ENCODE data around the gene LHPP.

LHPP gene

DNA sequence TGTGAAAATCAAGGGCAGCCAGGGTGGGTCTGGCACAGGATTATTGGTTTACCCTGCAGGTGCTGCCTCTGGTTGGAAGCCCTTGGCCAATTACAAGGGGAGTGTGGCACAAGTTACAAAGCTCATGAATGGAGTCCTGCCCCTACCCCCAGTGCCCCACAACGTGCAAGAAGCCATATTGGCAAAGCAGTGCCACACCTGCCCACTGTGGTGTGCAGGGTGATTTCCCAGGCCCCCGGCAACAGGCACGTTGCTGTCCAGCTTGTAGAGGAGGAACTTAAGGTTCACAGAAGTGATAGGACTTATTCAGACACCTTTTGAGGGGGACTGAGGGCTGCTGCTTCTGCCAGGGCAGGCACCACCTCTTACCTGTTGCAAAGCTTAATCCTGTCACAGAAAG, 11.4 kb downstream of the LHPP start:
- DNase-seq = no peak

DNA sequence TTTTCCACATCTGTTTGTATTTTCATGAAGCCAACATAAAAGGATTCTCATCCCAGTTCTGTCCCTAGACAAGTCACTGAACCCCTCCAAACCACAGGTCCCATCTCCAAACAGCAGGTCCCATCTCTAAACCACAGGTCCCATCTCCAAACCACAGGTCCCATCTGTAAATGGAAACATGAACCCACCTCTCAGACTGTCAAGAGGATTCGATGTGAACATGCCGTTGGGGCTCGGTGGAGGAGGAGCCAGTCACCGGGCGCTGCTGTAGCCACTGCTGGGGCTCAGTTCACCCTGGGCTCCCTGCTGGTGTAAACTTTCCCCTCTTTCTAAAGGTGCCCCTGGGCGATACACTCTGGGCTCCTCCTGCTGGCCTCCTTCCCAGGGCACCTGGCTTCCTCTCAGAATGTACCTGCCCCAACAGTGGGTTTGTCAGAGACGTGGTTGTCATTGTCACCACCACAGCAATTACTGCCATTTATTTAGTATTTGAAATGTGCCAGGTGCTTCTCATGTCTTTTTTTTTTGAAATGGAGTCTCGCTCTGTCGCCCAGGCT, 13.0 kb downstream of the LHPP start:
- DNase-seq = no peak

DNA sequence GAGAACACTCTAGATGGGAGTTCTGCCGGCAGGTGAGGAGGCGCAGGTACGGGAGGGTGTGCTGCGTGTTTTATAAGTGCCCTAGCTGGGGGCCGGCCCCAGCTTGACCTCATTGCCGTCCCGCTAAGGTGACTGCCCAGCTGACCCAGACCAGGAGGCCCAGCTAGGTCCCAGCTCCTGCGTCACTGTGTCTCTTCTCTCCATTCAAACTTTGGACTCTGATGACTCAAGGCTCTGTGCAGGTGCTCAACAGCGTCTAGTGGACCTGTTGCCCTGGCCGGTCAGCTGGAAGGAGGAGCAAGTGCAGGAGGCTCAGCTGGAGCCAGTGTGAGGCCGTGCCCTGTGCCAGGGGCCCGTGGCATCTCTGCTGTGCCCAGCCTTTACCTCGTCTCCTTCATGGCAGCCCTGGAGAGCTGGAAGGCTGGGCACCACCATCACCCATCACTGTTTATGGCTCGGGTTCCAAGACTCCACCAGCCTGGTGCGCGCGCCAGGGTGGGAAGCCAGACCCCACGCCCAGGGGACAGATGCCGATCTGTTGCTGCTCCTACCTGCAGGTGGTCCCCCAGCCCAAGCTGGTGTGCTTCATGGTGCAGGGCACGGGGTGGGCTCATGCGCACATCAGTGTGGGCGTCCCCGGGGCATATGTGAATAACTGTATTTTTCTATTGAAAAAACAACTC, 14.6 kb downstream of the LHPP start:
- no peak for DNase-seq

DNA sequence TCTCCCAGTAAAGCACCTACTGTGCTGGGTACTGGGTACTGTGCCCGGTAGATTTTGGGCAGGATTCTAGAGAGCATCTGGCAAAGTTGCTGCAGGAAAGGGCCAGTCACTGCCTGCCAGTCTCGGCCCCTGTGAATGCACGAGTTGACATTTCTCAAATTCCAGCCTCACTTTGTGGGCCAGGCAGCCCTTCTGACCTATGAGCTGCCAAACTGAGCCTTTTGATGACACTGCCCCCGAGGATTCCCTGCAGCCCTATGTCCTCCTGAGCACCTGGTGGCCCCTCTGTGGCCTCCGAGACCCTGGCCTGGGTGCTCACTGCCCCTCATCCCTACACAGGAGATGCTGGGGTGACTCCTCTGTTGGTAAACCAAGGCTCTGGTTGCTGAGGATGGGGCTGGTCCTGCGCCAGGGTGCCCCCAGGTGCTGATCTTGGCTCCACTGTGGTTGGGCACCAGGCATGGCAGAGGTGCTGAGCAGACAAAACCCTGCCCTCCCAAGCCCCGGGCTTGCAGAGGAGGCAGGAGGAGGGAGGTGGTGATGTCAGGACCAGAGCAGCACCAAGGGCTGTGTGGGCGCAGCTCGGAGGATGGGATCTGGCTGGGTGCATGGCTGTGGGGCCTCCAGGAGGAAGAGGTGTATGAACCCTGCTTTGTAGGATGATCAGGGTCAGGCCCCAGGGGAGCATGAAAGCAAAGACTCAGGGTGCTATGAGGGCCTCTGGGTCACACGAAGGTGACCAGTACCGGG, 16.2 kb downstream of the LHPP start:
- no peak for DNase-seq

DNA sequence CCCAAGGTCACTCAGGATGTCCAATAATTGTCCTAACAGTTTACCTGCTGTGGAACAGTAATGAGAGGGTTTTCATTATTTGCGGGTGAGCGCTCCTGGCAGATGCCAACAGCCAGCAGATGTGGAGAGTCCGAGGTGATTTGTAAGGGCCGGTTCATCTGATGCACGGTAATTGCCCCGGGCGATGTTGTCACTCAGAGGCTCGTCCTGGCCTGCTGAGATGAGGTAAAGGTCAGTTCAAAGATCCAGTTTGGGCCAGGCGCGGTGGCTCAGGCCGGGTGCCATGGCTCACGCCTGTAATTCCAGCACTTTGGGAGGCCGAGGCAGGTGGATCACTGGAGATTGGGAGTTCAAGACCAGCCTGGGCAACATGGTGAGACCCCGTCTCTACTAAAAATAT, 16.9 kb downstream of the LHPP start:
- DNase-seq = no peak

DNA sequence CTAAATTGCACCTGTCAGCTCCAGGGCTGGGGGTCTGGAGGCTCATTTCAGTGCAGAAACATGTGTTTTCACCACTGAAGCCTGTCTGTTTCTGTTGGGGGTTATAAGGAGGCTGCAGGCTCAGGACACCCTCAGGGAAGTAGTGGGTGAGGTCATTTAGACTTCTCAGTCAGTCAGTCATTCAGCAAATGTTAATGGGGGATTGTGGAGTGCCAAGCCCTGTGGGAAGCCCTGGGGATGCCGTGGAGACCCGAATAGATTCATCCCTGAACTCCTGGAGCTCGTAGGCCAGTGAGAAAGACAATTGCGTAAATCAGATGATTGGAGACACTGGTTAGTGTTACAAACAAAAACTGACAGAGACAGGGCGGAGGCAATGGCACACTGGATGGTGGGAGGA, 19.2 kb downstream of the LHPP start:
- no peak for DNase-seq

DNA sequence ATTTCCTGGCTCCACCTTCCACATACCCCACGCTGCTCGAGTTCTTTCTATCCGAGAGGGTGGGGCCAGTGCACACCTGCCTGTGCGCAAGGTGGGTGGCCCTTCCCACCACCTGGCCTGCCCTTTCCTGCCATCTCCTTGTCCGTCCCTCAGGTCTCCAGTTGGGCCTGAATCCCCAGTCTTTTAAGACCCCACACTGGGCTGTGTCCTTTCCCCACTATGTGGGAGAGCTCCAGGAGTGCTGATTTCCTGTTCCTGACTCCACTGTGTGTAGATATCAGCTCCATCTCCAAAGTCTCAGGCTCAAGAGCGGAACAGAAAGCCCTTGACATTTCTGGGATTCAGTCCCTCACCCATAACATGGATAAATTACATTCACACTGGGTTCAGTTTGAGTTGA, 20.1 kb downstream of the LHPP start:
- DNase-seq = no peak

DNA sequence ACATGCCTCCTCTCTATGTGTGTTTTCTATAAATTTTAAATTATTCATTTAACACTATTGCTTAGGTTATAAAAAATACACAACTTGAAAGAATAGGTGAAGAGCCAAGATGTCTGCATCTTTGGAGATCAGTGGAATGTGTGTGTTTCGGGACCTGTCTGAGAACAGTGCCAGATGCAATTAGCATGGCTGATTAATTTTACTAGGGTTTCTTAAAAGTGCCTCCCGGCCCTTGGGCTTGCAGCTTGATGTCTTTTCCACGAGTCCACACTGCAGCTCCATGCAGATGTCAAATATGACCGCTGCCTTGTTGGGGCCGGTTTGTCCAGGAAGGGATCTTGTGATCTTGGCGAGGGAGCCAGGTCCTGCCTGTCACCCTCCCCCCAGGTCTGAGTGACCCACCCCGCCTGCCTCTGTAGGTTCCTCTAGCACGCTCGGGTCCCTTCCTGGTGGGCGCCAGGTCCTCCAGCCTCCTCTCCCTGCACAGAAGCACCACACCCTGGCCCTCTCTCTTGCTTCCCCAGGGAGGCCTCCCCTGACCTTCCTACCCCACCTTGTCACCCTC, 20.7 kb downstream of the LHPP start:
- DNase-seq = no peak

DNA sequence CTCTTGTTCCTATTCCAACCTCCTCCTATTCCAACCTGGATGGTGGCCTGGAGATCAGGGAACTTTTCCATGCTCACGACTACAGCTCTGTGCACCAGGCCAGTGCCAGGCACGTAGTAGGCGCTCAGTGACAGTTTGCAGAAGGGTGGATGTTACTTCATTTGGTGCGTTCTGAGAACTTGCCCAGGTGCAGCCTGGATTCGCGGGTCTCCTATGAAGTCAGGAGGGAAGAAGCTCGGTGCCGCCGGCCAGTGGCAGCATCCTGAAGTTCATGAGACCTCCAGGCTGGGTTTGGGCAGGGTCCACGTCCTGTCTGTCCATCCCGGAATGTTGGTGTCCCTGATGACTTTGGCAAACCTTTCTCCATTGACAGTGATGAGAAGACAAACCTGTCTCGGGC, 21.3 kb downstream of the LHPP start:
- no peak for DNase-seq

DNA sequence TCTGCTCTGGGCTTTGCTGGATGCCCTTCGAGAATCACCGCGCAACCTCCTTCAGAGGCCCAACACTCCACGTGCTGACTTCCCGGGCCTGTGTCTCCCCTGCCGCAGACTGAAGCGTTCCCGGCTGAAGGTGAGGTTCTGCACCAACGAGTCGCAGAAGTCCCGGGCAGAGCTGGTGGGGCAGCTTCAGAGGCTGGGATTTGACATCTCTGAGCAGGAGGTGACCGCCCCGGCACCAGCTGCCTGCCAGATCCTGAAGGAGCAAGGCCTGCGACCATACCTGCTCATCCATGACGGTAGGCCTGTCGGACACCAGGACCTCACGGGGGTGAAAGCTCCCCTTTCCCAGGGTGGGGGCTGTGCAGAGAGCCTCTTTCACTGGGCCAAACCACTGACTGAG, 22.4 kb downstream of the LHPP start:
- no peak for DNase-seq

DNA sequence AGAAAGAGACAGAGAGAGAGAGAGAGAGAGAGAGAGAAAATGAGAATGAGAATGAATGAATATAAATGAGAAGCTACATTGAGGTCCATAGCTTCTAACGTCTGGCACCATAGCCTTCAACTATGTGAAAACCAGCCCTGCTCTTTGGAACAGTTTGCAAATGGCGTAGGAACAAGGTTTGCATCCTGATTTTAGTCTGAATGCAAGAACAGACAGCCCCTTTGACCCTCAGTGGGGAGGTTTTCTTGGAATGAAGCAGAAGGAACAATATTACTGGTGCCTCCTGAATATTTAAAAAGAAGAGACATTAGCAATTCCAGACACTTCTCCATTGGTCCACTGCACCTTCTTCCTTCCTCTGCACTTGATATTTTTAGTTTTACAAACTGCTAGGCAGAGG, 23.0 kb downstream of the LHPP start:
- no peak for DNase-seq

DNA sequence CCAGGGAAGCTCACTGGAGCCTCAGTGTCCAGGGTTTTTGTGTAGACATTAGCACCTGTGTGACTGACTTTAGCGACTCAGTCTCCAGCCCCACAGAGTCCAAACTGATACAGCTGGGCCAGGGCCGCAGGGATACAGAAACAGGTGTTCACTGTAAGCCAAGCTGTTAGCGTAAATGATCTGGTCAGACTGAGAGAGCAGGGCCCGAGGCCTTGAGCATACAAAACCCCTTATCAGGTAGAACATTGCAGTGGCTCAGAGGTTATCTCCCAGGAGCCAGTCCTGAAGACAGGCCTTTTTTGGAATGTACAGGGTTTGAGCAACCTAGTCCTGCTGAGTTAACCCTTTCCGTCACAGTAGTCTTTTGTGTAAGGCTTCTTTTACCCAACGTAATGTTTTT, 25.0 kb downstream of the LHPP start:
- DNase-seq = no peak

DNA sequence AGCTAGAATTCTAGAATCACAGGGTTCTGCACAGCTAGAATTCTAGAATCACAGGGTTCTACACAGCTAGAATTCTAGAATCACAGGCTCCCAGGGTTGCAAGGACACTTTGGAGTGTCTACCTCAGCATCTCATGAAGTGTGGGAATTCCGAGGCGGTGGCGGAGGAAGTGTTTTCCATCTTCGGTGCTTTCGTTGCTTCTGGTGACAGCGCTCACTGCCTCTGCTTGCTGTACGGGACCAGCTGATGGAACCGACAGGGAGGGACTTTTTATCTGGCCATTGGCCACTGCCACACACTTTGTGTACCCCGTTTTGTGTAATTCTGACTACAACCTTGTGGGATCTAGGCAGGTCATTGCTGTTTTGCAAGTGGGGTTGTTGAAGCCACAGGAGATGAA, 29.5 kb downstream of the LHPP start:
- DNase-seq = no peak

DNA sequence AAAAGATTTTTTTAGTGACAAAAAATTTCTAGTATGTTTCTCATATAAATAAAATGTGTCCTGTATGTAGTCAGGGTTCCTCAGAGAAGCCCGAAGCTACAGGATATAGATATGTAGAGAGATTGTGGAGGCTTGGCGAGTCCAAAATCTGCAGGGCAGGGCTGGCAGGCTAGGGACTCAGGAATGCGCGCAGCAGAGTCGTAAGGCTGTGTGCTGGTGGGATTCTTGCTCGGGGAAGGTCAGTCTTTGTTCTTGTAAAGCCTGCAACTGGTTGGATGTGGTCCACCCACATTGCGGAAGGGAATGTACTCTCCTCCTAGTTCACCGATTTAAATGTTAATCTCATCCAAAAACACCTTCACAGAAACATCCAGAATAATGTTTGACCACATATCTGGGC, 30.6 kb downstream of the LHPP start:
- no peak for DNase-seq

DNA sequence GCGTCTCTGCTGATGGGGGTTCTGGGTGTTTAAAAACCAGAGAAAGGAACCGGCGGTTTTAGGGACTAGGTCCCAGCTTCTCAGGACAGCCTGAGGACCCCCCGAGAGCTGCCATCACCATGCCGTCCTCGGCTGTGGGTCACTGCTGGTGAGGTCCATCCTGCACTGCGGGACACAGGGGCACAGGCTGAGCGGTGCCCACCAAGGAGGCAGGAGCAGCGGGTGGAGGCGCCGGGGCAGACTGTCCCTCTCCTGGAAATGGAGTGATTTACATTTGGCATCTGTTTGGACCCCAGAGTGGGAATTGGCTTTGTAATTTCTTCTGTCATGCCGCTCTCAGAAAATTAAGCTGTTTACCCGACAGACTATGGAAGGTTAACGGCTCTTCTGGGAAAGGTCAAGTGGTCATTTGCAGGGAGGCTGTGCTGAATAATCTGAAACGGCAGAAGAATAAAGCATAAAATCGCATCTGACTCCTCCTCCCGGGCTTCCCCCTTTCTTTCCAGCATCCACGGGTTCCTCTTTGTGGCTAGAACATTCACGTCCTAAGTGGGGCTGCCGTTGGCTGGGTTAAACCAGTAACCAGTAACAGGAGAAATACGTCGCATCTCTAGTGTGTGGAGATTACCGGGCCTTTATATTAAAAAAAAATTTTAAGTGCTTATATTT, 31.7 kb downstream of the LHPP start:
- DNase-seq = no peak

DNA sequence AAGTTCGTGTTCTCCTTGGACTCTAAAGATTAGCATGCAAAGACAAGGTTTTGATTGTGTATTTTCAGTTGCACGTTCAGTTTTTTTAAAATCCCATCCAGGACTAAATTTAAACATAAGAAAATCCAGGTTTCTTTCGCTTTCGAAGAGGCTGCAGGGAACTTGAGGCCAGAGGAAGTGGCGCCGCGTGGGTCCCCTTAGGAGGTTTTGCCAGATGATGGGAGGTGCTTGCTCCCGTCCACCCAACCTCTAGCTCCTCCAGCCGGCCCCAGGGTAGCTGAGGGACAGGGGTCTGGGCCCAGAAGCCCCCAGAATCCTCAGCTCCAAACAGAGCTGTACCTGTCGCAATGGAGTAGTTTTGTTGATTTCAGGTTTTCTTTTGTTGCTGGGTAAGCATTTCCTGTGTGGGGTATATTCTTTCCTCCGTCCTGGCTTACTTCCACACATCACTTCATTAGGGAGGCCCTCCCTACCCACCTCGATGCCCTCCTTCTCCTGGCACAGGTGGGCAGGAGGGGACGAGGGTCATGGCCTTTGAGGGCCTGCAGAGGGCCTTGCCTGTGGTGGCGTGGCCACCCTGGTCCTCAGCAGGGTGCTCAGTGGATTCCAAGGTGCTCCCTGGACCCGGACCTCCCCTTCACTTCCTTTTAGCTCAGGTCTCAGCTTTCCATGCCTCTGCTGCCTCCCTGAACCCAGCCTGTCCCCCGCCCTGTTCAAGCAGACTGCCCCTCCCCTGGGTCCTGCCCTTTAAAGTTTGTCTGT, 32.6 kb downstream of the LHPP start:
- DNase-seq = no peak

DNA sequence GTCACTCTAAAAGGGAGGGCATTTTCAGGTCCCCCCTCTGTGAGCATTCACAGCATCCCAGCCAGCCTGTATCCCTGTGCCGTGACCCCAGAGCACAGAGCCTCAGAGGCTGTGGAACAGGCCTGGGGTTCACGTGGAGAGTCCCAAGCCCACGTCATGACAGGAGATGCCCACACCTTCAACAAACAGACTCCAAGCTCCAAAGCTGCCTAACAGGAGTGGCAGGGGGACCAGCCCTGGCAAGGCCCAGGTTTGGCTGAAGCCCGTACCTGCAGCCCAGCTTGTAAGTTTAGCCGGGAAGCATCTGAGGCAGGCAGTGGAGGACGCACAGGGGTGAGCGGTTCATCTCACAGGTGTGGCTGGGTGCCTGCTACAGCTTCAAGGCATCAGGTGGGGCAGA, 33.5 kb downstream of the LHPP start:
- no peak for DNase-seq

DNA sequence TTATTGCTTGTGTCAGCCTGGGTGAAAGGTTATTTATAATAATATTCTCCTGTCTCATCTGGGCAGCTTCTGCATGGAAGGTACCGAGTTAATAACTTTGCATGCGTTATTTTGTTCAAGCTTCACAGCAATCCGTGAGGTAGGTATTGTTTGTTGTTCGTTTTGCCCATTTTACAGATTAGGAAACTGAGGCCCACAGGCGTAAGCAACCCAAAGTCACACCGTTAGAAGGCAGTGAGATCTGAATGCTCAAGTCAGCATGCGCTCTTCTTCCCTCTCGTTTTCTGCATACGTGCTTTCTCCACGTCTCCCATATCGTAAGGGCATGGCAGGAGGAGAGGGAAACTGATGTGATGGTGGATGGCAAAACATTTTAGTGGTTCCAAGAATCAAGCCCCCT, 34.1 kb downstream of the LHPP start:
- DNase-seq = no peak

DNA sequence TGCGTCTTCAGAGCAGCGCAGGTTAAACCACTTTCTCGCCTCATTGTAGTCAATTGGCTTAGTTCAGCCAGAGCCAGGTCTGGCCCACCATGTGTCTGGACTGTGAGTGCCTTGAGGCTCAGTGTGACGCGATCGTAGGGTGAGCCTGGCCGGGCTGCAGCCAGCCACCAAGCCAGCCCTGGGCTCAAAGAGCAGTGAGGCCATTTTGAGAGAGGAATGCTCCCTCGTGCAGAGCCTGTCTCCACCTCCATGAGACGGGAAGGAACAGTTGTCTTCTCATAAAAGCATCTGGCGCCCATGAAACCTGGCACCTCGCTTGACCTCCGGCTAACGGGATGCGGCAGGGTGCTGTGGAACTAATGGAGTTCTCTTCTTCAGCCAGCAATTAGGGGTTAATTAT, 34.5 kb downstream of the LHPP start:
- no peak for DNase-seq

DNA sequence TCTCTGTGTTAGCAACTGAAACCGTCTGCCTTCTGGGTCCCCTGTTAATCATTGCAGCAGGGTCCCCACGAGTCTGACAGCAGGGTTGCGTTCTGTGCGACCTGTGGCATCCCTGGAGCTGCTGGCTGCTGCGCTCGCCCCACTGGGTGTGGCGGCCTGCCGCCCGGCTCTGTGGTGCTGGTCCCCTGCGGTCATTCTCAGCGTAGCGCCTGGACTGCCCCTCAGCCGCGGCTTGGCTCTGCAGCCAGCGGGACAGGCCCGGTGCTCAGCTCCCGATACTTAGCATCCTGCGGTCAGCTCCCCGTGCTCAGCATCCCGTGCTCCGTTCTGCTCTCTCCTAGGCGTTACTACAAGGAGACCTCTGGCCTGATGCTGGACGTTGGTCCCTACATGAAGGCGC, 35.0 kb downstream of the LHPP start:
- DNase-seq = no peak

DNA sequence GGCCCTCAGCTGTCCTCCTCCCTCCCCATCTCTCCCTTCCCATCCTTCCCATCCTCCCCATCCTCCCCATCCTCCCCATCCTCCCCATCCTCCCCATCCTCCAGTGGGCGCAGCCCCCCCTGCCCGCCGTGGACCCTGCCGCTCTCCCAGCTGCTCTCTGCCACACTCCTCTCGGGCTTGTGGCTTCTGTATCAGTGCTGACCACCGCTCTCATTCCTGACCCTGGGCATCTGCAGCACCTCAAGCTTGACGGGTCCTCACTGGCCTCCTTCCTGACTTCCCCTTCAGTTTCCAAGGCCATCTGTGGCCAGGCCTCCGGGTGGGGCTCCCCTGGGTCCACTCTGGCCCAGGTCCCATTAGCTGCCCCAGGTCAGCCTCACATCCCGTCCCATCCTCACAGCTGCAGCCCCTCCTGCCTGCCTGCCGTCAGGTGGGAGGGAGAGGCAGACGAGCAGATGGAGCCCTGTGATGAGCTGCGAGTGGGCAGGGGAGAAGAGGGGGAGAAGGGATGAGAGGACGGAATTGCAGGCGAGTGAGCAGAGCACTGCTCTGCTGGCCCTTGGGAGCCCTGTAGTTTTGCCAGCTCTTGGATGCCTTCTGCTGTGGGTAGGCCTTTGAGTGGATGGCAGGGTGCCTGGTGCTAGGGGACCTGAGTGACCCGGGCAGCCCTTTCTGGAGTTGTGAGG, 35.7 kb downstream of the LHPP start:
- no peak for DNase-seq

DNA sequence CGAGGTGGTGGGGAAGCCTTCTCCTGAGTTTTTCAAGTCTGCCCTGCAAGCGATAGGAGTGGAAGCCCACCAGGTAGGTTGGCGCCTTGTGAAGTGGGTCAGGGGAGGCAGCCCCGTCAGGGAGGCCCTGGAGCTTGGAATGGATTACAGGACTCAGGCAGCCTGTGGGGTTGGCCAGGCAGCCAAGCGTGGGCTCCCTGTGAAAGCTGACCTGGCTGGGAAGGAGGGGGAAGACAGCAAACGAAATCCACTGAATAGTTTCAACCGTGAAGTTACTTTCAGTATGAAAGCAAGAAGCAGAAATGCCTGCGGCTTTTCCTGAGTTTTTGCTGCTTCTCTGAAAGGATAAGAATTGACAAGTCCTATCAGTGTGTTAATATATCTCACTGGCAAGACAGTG, 36.4 kb downstream of the LHPP start:
- DNase-seq = no peak

Data from stimulated activated CD4-positive, alpha-beta T cell treated with anti-CD3 and anti-CD28 coated beads, Interleukin-4, amount 100 ng/mL, for 4 hours (primary cell).